Liver (tissue), 9 donors: ENCODE data around the gene KCNQ1. TPM values are rescaled to one million over a fixed set of nuclear protein-coding genes. Genes with fewer than 3 reads are reported as not detected.

ENCODE experiments used
- DNase-seq: peaks from one replicate; pipeline ENCODE4 v3.0.0-alpha.2; 2017; ENCODE audit warnings: low spot score
- H3K27ac ChIP-seq, 2 donors: one replicate each; pipeline ENCODE4 v1.7.0; 2013; ENCODE audit warnings: inconsistent platforms in 2 of 2, low read length in 2 of 2, control low read depth in 1 of 2, low read depth in 1 of 2, mild to moderate bottlenecking in 1 of 2
- H3K27me3 ChIP-seq, 4 donors: one replicate each; pipeline versions ENCODE4 v1.6.1 to v1.7.0; 2013; ENCODE audit warnings: low read length in 3 of 4, inconsistent platforms in 1 of 4, mild to moderate bottlenecking in 1 of 4, moderate library complexity in 1 of 4; ENCODE audit not compliant: control insufficient read depth in 4 of 4, insufficient read depth in 4 of 4
- H3K36me3 ChIP-seq, 4 donors: one replicate each; pipeline versions ENCODE4 v1.6.1 to v1.7.0; 2013; ENCODE audit warnings: low read length in 3 of 4, mild to moderate bottlenecking in 3 of 4, low read depth in 1 of 4, moderate library complexity in 1 of 4; ENCODE audit not compliant: control insufficient read depth in 4 of 4, insufficient read depth in 3 of 4
- H3K4me1 ChIP-seq, 4 donors: one replicate each; pipeline versions ENCODE4 v1.6.1 to v1.7.0; 2013; ENCODE audit warnings: low read length in 3 of 4, mild to moderate bottlenecking in 3 of 4, moderate library complexity in 1 of 4; ENCODE audit not compliant: control insufficient read depth in 4 of 4, insufficient read depth in 4 of 4
- H3K4me3 ChIP-seq, 3 donors: one replicate each; pipeline versions ENCODE4 v1.6.1 to v1.7.0; 2013; ENCODE audit warnings: low read length in 3 of 3, control low read depth in 1 of 3, low read depth in 1 of 3, mild to moderate bottlenecking in 1 of 3
- H3K9ac ChIP-seq, 2 donors: one replicate each; pipeline ENCODE4 v1.7.0; 2013; ENCODE audit warnings: low read length in 2 of 2, mild to moderate bottlenecking in 2 of 2, moderate library complexity in 2 of 2, control low read depth in 1 of 2, low read depth in 1 of 2
- H3K9me3 ChIP-seq, 4 donors: one replicate each; pipeline versions ENCODE4 v1.6.1 to v1.7.0; 2013; ENCODE audit warnings: low read length in 3 of 4; ENCODE audit not compliant: control insufficient read depth in 4 of 4
- EGR1 ChIP-seq, 2 donors: IDR thresholded peaks; 2 replicates each; pipeline ENCODE4 v1.6.1; 2016 to 2018; ENCODE audit warnings: antibody characterized with exemption in 2 of 2, low read depth in 2 of 2
- FOXA1 ChIP-seq: IDR thresholded peaks from 2 replicates; pipeline ENCODE4 v1.6.1; 2016; ENCODE audit warnings: antibody characterized with exemption
- FOXA2 ChIP-seq: IDR thresholded peaks from 2 replicates; pipeline ENCODE4 v1.6.1; 2016; ENCODE audit warnings: antibody characterized with exemption
- GABPA ChIP-seq, 2 donors: IDR thresholded peaks in 1 of 2; conservative IDR thresholded peaks in 1 of 2; 2 replicates each; pipeline ENCODE4 v1.6.1; 2016; ENCODE audit warnings: antibody characterized with exemption in 2 of 2, mild to moderate bottlenecking in 1 of 2, moderate library complexity in 1 of 2
- HNF4A ChIP-seq, 2 donors: conservative IDR thresholded peaks; 2 replicates each; pipeline ENCODE4 v1.6.1; 2016; ENCODE audit warnings: antibody characterized with exemption in 2 of 2, mild to moderate bottlenecking in 2 of 2
- HNF4G ChIP-seq: IDR thresholded peaks from 2 replicates; pipeline ENCODE4 v1.6.1; 2016; ENCODE audit warnings: antibody characterized with exemption
- JUND ChIP-seq, 2 donors: IDR thresholded peaks; 2 replicates each; pipeline ENCODE4 v1.6.1; 2016; ENCODE audit warnings: antibody characterized with exemption in 2 of 2
- NR2F2 ChIP-seq: IDR thresholded peaks from 2 replicates; pipeline ENCODE4 v1.6.1; 2016; ENCODE audit warnings: antibody characterized with exemption
- RAD21 ChIP-seq, 2 donors: IDR thresholded peaks; 2 replicates each; pipeline ENCODE4 v1.6.1; 2016; ENCODE audit warnings: antibody characterized with exemption in 2 of 2, mild to moderate bottlenecking in 2 of 2
- RXRA ChIP-seq, 2 donors: IDR thresholded peaks; 2 replicates each; pipeline ENCODE4 v1.6.1; 2017 to 2018; ENCODE audit warnings: antibody characterized with exemption in 2 of 2, mild to moderate bottlenecking in 1 of 2
- SP1 ChIP-seq: IDR thresholded peaks from 2 replicates; pipeline ENCODE4 v1.6.1; 2018; ENCODE audit warnings: antibody characterized with exemption, mild to moderate bottlenecking
- YY1 ChIP-seq: IDR thresholded peaks from 2 replicates; pipeline ENCODE4 v1.6.1; 2016; ENCODE audit warnings: antibody characterized with exemption, mild to moderate bottlenecking
- WGBS: extraction: QIAGEN DNeasy Blood & Tissue Kit; methylation state at CpG from one replicate; pipeline ENCODE4 v1.1.7; 2013; 5-methylcytosine and 5-hydroxymethylcytosine counted together
- polyA plus RNA-seq, 2 donors: library from polyadenylated mRNA; stranded (reverse) in 1 of 2; unstranded in 1 of 2; fragments of 200-250 nt in 1 of 2; fragments of >200 nt in 1 of 2; fragmentation: Nextera tagmentation in 1 of 2; extraction: Ambion mirVana in 1 of 2; gene quantifications; one replicate each; pipeline versions ENCODE4 v1.2.1 to v1.2.3, GENCODE V29; 2013 to 2015
- total RNA-seq, 2 donors: library from RNA; depleted of rRNA; stranded (reverse); fragments of >200 nt; gene quantifications; one replicate each; pipeline ENCODE4 v1.2.3, GENCODE V29; 2014
- TF ChIP-seq, protein P1 (sequence below): IDR thresholded peaks from 2 replicates; pipeline ENCODE4 v1.6.1; 2016; ENCODE audit warnings: antibody characterized with exemption
- TF ChIP-seq, protein P2 (sequence below): IDR thresholded peaks from 2 replicates; pipeline ENCODE4 v1.6.1; 2016; ENCODE audit warnings: antibody characterized with exemption
- TF ChIP-seq, protein P3 (sequence below): IDR thresholded peaks from 2 replicates; pipeline ENCODE4 v1.6.1; 2016; ENCODE audit warnings: antibody characterized with exemption
- TF ChIP-seq, protein P4 (sequence below): fragments of 150-350 bp; IDR thresholded peaks from 2 replicates; pipeline ENCODE4 v1.5.1; 2017; ENCODE audit warnings: improper control_type of control experiment, low read depth, low read length; ENCODE audit not compliant: missing input control
- TF ChIP-seq, protein P5 (sequence below): IDR thresholded peaks from 2 replicates; pipeline ENCODE4 v1.6.1; 2016; ENCODE audit warnings: antibody characterized with exemption, mild to moderate bottlenecking
- donor health status: healthy.
- donor health status: healthy.
- donor health status: healthy.
- donor health status: healthy.
- donor health status: healthy.

KCNQ1 gene
- total and polyA plus RNA-seq, 4 donors, result 0.31 to 2.2 (median 1.5) TPM

DNA sequence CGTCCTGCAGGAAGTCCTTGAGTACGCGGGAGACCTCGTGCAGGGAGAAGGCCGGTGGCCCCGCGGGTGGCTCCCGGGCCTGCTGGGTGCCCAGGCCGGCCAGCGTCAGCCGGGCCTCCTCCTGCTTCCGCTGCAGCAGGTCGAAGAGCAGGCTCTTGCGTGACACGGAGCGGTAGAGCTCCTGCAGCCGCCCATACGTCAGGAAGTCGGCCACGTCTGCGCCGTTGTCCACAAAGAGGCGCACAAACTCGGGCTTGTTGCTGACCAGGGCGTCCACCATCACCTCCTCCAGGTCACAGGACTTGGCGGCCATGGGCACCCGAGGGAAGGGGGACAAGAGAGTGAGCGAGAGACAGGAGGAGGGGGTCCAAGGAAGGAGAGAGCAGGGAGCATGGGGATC is 29.6 kb upstream of the KCNQ1 start:
- no peak overlapping the region for H3K4me3 ChIP-seq
- WGBS, result 91% methylated on average over 28 of the region's 28 CpGs
- TF ChIP-seq NR2F2 (no peak), RAD21 (IDR thresholded peaks at IDR 0.05) (no peak), RXRA (IDR thresholded peaks at IDR 0.05) (no peak), EGR1 (IDR thresholded peaks at IDR 0.05; ENCODE audit: low read depth in 2 of 2) (no peak), GABPA (IDR thresholded peaks at IDR 0.05 in 1 of 2, conservative IDR thresholded peaks at IDR 0.05 in 1 of 2) (no peak), FOXA1 (no peak), JUND (IDR thresholded peaks at IDR 0.05) (no peak), HNF4A (conservative IDR thresholded peaks at IDR 0.05) (no peak), HNF4G (no peak), FOXA2 (no peak), SP1 (no peak), YY1 (no peak)
- TF ChIP-seq, protein P1, sequence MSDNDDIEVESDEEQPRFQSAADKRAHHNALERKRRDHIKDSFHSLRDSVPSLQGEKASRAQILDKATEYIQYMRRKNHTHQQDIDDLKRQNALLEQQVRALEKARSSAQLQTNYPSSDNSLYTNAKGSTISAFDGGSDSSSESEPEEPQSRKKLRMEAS, result no peak
- TF ChIP-seq, protein P2, sequence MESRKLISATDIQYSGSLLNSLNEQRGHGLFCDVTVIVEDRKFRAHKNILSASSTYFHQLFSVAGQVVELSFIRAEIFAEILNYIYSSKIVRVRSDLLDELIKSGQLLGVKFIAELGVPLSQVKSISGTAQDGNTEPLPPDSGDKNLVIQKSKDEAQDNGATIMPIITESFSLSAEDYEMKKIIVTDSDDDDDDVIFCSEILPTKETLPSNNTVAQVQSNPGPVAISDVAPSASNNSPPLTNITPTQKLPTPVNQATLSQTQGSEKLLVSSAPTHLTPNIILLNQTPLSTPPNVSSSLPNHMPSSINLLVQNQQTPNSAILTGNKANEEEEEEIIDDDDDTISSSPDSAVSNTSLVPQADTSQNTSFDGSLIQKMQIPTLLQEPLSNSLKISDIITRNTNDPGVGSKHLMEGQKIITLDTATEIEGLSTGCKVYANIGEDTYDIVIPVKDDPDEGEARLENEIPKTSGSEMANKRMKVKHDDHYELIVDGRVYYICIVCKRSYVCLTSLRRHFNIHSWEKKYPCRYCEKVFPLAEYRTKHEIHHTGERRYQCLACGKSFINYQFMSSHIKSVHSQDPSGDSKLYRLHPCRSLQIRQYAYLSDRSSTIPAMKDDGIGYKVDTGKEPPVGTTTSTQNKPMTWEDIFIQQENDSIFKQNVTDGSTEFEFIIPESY, result no peak
- TF ChIP-seq, protein P3, sequence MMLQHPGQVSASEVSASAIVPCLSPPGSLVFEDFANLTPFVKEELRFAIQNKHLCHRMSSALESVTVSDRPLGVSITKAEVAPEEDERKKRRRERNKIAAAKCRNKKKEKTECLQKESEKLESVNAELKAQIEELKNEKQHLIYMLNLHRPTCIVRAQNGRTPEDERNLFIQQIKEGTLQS, result no peak
- TF ChIP-seq, protein P4, sequence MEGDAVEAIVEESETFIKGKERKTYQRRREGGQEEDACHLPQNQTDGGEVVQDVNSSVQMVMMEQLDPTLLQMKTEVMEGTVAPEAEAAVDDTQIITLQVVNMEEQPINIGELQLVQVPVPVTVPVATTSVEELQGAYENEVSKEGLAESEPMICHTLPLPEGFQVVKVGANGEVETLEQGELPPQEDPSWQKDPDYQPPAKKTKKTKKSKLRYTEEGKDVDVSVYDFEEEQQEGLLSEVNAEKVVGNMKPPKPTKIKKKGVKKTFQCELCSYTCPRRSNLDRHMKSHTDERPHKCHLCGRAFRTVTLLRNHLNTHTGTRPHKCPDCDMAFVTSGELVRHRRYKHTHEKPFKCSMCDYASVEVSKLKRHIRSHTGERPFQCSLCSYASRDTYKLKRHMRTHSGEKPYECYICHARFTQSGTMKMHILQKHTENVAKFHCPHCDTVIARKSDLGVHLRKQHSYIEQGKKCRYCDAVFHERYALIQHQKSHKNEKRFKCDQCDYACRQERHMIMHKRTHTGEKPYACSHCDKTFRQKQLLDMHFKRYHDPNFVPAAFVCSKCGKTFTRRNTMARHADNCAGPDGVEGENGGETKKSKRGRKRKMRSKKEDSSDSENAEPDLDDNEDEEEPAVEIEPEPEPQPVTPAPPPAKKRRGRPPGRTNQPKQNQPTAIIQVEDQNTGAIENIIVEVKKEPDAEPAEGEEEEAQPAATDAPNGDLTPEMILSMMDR, result no peak
- TF ChIP-seq, protein P5, sequence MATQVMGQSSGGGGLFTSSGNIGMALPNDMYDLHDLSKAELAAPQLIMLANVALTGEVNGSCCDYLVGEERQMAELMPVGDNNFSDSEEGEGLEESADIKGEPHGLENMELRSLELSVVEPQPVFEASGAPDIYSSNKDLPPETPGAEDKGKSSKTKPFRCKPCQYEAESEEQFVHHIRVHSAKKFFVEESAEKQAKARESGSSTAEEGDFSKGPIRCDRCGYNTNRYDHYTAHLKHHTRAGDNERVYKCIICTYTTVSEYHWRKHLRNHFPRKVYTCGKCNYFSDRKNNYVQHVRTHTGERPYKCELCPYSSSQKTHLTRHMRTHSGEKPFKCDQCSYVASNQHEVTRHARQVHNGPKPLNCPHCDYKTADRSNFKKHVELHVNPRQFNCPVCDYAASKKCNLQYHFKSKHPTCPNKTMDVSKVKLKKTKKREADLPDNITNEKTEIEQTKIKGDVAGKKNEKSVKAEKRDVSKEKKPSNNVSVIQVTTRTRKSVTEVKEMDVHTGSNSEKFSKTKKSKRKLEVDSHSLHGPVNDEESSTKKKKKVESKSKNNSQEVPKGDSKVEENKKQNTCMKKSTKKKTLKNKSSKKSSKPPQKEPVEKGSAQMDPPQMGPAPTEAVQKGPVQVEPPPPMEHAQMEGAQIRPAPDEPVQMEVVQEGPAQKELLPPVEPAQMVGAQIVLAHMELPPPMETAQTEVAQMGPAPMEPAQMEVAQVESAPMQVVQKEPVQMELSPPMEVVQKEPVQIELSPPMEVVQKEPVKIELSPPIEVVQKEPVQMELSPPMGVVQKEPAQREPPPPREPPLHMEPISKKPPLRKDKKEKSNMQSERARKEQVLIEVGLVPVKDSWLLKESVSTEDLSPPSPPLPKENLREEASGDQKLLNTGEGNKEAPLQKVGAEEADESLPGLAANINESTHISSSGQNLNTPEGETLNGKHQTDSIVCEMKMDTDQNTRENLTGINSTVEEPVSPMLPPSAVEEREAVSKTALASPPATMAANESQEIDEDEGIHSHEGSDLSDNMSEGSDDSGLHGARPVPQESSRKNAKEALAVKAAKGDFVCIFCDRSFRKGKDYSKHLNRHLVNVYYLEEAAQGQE, result no peak
- peaks cover 0 to 5% (median 0%) of the 10 kb centered on the region in 4 donors for H3K4me1 ChIP-seq
- H3K27me3 ChIP-seq, result no peaks in the 10 kb centered on the region
- no peaks in the 10 kb centered on the region for H3K9me3 ChIP-seq
- no peak for DNase-seq
- H3K27ac ChIP-seq, result no peak overlapping the region
- H3K36me3 ChIP-seq, result no peaks in the 10 kb centered on the region
- H3K9ac ChIP-seq, result no peak overlapping the region
